ENCODE measurements around the gene ALDOC.

The ALDOC gene

GRCh38 chr17:28622186-28622585, 45.5 kb upstream of the ALDOC start:
- no peaks in the 10 kb centered on the region for H3K79me2 ChIP-seq (ENCODE audit: insufficient read depth, low read length)
- no peak overlapping the region for H3K4me3 ChIP-seq (ENCODE audit: low read depth, low read length, poor library complexity, severe bottlenecking)
- no peaks in the 10 kb centered on the region for H3K27me3 ChIP-seq (ENCODE audit: insufficient read depth, low read length)
- H3K27ac ChIP-seq (ENCODE audit: low read depth, low read length, poor library complexity, severe bottlenecking): no peak overlapping the region
- no peak for TF ChIP-seq EZH2 (IDR thresholded peaks at IDR 0.05; ENCODE audit: borderline replicate concordance, low read length)
- TF ChIP-seq CTCF (IDR thresholded peaks at IDR 0.05; ENCODE audit: low read length): no peak
- H3F3A ChIP-seq (ENCODE audit: insufficient read depth, low read length): no peaks in the 10 kb centered on the region
- H2AFZ ChIP-seq (ENCODE audit: low read length): no peak overlapping the region
- no peak overlapping the region for H3K4me2 ChIP-seq (ENCODE audit: low read length)
- H3K4me1 ChIP-seq (ENCODE audit: insufficient read depth, low read length, severe bottlenecking): no peaks in the 10 kb centered on the region
- H3K9me2 ChIP-seq (ENCODE audit: low read depth, low read length): no peaks in the 10 kb centered on the region
- H4K20me1 ChIP-seq (ENCODE audit: insufficient read depth, low read length): no peaks in the 10 kb centered on the region
- no peaks in the 10 kb centered on the region for H3K9me3 ChIP-seq (ENCODE audit: low read length)
- H3K9ac ChIP-seq (ENCODE audit: low read length): no peak overlapping the region
- H3K36me3 ChIP-seq (ENCODE audit: insufficient read depth, low read length): peaks cover 95% of the 10 kb centered on the region

GRCh38 chr17:28620010-28620409, 43.3 kb upstream of the ALDOC start:
- no peaks in the 10 kb centered on the region for H3F3A ChIP-seq (ENCODE audit: insufficient read depth, low read length)
- H3K4me3 ChIP-seq (ENCODE audit: low read depth, low read length, poor library complexity, severe bottlenecking): no peak overlapping the region
- H3K9me3 ChIP-seq (ENCODE audit: low read length): no peaks in the 10 kb centered on the region
- H3K9ac ChIP-seq (ENCODE audit: low read length): no peak overlapping the region
- H4K20me1 ChIP-seq (ENCODE audit: insufficient read depth, low read length): no peaks in the 10 kb centered on the region
- H3K36me3 ChIP-seq (ENCODE audit: insufficient read depth, low read length): peaks cover 98% of the 10 kb centered on the region
- H3K79me2 ChIP-seq (ENCODE audit: insufficient read depth, low read length): no peaks in the 10 kb centered on the region
- H2AFZ ChIP-seq (ENCODE audit: low read length): no peak overlapping the region
- H3K27me3 ChIP-seq (ENCODE audit: insufficient read depth, low read length): no peaks in the 10 kb centered on the region
- H3K4me2 ChIP-seq (ENCODE audit: low read length): no peak overlapping the region
- no peaks in the 10 kb centered on the region for H3K9me2 ChIP-seq (ENCODE audit: low read depth, low read length)
- no peak for TF ChIP-seq CTCF (IDR thresholded peaks at IDR 0.05; ENCODE audit: low read length)
- no peak overlapping the region for H3K27ac ChIP-seq (ENCODE audit: low read depth, low read length, poor library complexity, severe bottlenecking)
- H3K4me1 ChIP-seq (ENCODE audit: insufficient read depth, low read length, severe bottlenecking): no peaks in the 10 kb centered on the region

GRCh38 chr17:28618464-28618863, 41.8 kb upstream of the ALDOC start:
- no peak overlapping the region for H3K4me3 ChIP-seq (ENCODE audit: low read depth, low read length, poor library complexity, severe bottlenecking)
- no peak overlapping the region for H2AFZ ChIP-seq (ENCODE audit: low read length)
- no peaks in the 10 kb centered on the region for H3K27me3 ChIP-seq (ENCODE audit: insufficient read depth, low read length)
- H3K36me3 ChIP-seq (ENCODE audit: insufficient read depth, low read length): peaks cover 97% of the 10 kb centered on the region
- H3K9ac ChIP-seq (ENCODE audit: low read length): no peak overlapping the region
- no peaks in the 10 kb centered on the region for H4K20me1 ChIP-seq (ENCODE audit: insufficient read depth, low read length)
- H3F3A ChIP-seq (ENCODE audit: insufficient read depth, low read length): no peaks in the 10 kb centered on the region
- no peaks in the 10 kb centered on the region for H3K9me2 ChIP-seq (ENCODE audit: low read depth, low read length)
- H3K9me3 ChIP-seq (ENCODE audit: low read length): no peaks in the 10 kb centered on the region
- no peak for TF ChIP-seq CTCF (IDR thresholded peaks at IDR 0.05; ENCODE audit: low read length)
- no peak overlapping the region for H3K27ac ChIP-seq (ENCODE audit: low read depth, low read length, poor library complexity, severe bottlenecking)
- no peaks in the 10 kb centered on the region for H3K79me2 ChIP-seq (ENCODE audit: insufficient read depth, low read length)
- no peaks in the 10 kb centered on the region for H3K4me1 ChIP-seq (ENCODE audit: insufficient read depth, low read length, severe bottlenecking)
- H3K4me2 ChIP-seq (ENCODE audit: low read length): no peak overlapping the region
